HEK293 (cell line): ENCODE measurements around the gene NKD2.

Experiments
- CTCF ChIA-PET: fragments of 350-600 bp; formaldehyde crosslinking; extraction: SDS; loops from one replicate; lab custom pipeline; 2021; ENCODE audit warnings: antibody characterized with exemption; lab: Yijun Ruan, JAX
- POLR2A ChIA-PET: fragments of 300-600 bp; formaldehyde crosslinking; extraction: SDS; loops from one replicate; lab custom pipeline; 2020; ENCODE audit warnings: antibody characterized with exemption, inconsistent platforms; lab: Yijun Ruan, JAX
- H3K27ac ChIP-seq: fragments of 200-500 bp; sonication (Bioruptor generic); 2 replicates; pipeline ENCODE4 v1.5.1; 2014; ENCODE audit warnings: low read depth, low read length, control low read depth, inconsistent platforms; ENCODE audit errors: extremely low read depth
- H3K36me3 ChIP-seq, 2 experiments: fragments of 200-500 bp in 1 of 2; sonication (Bioruptor generic) in 1 of 2; 1 replicate in 1 of 2; 2 replicates in 1 of 2; pipeline ENCODE4 v1.5.1; 2014 to 2017; ENCODE audit warnings: inconsistent platforms in 2 of 2, low read length in 2 of 2; ENCODE audit not compliant: control insufficient read depth in 2 of 2, insufficient read depth in 1 of 2
- H3K4me1 ChIP-seq: fragments of 200-500 bp; sonication (Bioruptor generic); 2 replicates; pipeline ENCODE4 v1.5.1; 2014; ENCODE audit warnings: mild to moderate bottlenecking, low read length, inconsistent platforms; ENCODE audit not compliant: control insufficient read depth, insufficient read depth
- H3K4me3 ChIP-seq: 2 replicates; pipeline ENCODE4 v1.5.1; 2011; ENCODE audit warnings: low read depth, mild to moderate bottlenecking, control low read depth, low read length, moderate library complexity
- H3K9me3 ChIP-seq: fragments of 200-500 bp; sonication (Bioruptor generic); 2 replicates; pipeline ENCODE4 v1.5.1; 2014; ENCODE audit warnings: low read depth, low read length, inconsistent platforms; ENCODE audit not compliant: control insufficient read depth, insufficient read depth
- INSM2 ChIP-seq: fragments of 450-650 bp; formaldehyde crosslinking; IDR thresholded peaks from 2 replicates; pipeline ENCODE4 v1.5.1; 2016; ENCODE audit warnings: missing biosample characterization, missing genetic modification characterization
- MEIS1 ChIP-seq: sonication (generic); formaldehyde crosslinking; IDR thresholded peaks from 2 replicates; pipeline ENCODE4 v1.8.1; 2022; ENCODE audit warnings: missing genetic modification reagents, mild to moderate bottlenecking, borderline replicate concordance
- PATZ1 ChIP-seq: fragments of 450-650 bp; formaldehyde crosslinking; IDR thresholded peaks from 2 replicates; pipeline ENCODE4 v1.5.1; 2016; ENCODE audit warnings: missing biosample characterization, missing genetic modification characterization
- REPIN1 ChIP-seq: fragments of 450-650 bp; formaldehyde crosslinking; IDR thresholded peaks from 2 replicates; pipeline ENCODE4 v1.5.1; 2017; ENCODE audit warnings: missing biosample characterization, missing genetic modification characterization, low read depth
- REST ChIP-seq: fragments of 450-650 bp; formaldehyde crosslinking; IDR thresholded peaks from 2 replicates; pipeline ENCODE4 v1.5.1; 2016; ENCODE audit warnings: missing biosample characterization, missing genetic modification characterization
- SP2 ChIP-seq: fragments of 450-650 bp; formaldehyde crosslinking; IDR thresholded peaks from 2 replicates; pipeline ENCODE4 v1.5.1; 2016; ENCODE audit warnings: missing biosample characterization, missing genetic modification characterization
- ZBTB20 ChIP-seq: fragments of 450-650 bp; formaldehyde crosslinking; IDR thresholded peaks from 2 replicates; pipeline ENCODE4 v1.5.1; 2016; ENCODE audit warnings: missing biosample characterization, missing genetic modification characterization
- ZBTB8A ChIP-seq: fragments of 450-650 bp; formaldehyde crosslinking; IDR thresholded peaks from 2 replicates; pipeline ENCODE4 v1.5.1; 2016; ENCODE audit warnings: missing biosample characterization, missing genetic modification characterization
- ZFP41 ChIP-seq: fragments of 450-650 bp; formaldehyde crosslinking; IDR thresholded peaks from 2 replicates; pipeline ENCODE4 v1.5.1; 2016; ENCODE audit warnings: missing biosample characterization, missing genetic modification characterization, borderline replicate concordance
- ZNF157 ChIP-seq: fragments of 450-650 bp; formaldehyde crosslinking; IDR thresholded peaks from 2 replicates; pipeline ENCODE4 v1.5.1; 2016; ENCODE audit warnings: missing biosample characterization, missing genetic modification characterization
- ZNF214 ChIP-seq: fragments of 450-650 bp; formaldehyde crosslinking; IDR thresholded peaks from 2 replicates; pipeline ENCODE4 v1.5.1; 2017; ENCODE audit warnings: missing biosample characterization, mild to moderate bottlenecking, missing genetic modification characterization, borderline replicate concordance
- ZNF350 ChIP-seq: fragments of 450-650 bp; formaldehyde crosslinking; IDR thresholded peaks from 2 replicates; pipeline ENCODE4 v1.5.0; 2017; ENCODE audit warnings: missing biosample characterization, mild to moderate bottlenecking, missing genetic modification characterization
- ZNF37A ChIP-seq: fragments of 450-650 bp; IDR thresholded peaks from 2 replicates; pipeline ENCODE4 v1.5.1; 2018; ENCODE audit warnings: missing biosample characterization, missing genetic modification characterization
- ZNF433 ChIP-seq: fragments of 450-650 bp; formaldehyde crosslinking; IDR thresholded peaks from 2 replicates; pipeline ENCODE4 v1.5.1; 2016; ENCODE audit warnings: missing biosample characterization, missing genetic modification characterization, low read depth
- ZNF473 ChIP-seq: fragments of 450-650 bp; formaldehyde crosslinking; IDR thresholded peaks from 2 replicates; pipeline ENCODE4 v1.5.1; 2017; ENCODE audit warnings: missing biosample characterization, missing genetic modification characterization
- ZNF548 ChIP-seq: fragments of 450-650 bp; formaldehyde crosslinking; IDR thresholded peaks from 2 replicates; pipeline ENCODE4 v1.5.1; 2016; ENCODE audit warnings: missing biosample characterization, missing genetic modification characterization
- ZNF558 ChIP-seq: fragments of 450-650 bp; formaldehyde crosslinking; IDR thresholded peaks from 2 replicates; pipeline ENCODE4 v1.5.1; 2016; ENCODE audit warnings: missing biosample characterization, missing genetic modification characterization
- ZNF560 ChIP-seq: fragments of 450-650 bp; formaldehyde crosslinking; IDR thresholded peaks from 2 replicates; pipeline ENCODE4 v1.5.1; 2017; ENCODE audit warnings: missing biosample characterization, missing genetic modification characterization, borderline replicate concordance
- ZNF596 ChIP-seq: fragments of 450-650 bp; IDR thresholded peaks from 2 replicates; pipeline ENCODE4 v1.5.0; 2018; ENCODE audit warnings: missing biosample characterization, mild to moderate bottlenecking, missing genetic modification characterization, moderate library complexity
- ZNF621 ChIP-seq: fragments of 450-650 bp; formaldehyde crosslinking; IDR thresholded peaks from 2 replicates; pipeline ENCODE4 v1.5.1; 2017; ENCODE audit warnings: missing biosample characterization, missing genetic modification characterization
- ZNF654 ChIP-seq: fragments of 450-650 bp; formaldehyde crosslinking; IDR thresholded peaks from 2 replicates; pipeline ENCODE4 v1.5.1; 2016; ENCODE audit warnings: low read depth, missing biosample characterization, missing genetic modification characterization
- ZNF670 ChIP-seq: fragments of 450-650 bp; formaldehyde crosslinking; IDR thresholded peaks from 2 replicates; pipeline ENCODE4 v1.5.1; 2016; ENCODE audit warnings: missing biosample characterization, missing genetic modification characterization, low read depth
- ZNF704 ChIP-seq: fragments of 450-650 bp; formaldehyde crosslinking; IDR thresholded peaks from 2 replicates; pipeline ENCODE4 v1.5.1; 2016; ENCODE audit warnings: missing biosample characterization, missing genetic modification characterization
- ZNF707 ChIP-seq: fragments of 450-650 bp; formaldehyde crosslinking; IDR thresholded peaks from 2 replicates; pipeline ENCODE4 v1.5.1; 2016; ENCODE audit warnings: missing biosample characterization, missing genetic modification characterization
- ZNF76 ChIP-seq: fragments of 450-650 bp; formaldehyde crosslinking; IDR thresholded peaks from 2 replicates; pipeline ENCODE4; 2016; ENCODE audit warnings: low read depth, missing biosample characterization, missing genetic modification characterization, borderline replicate concordance
- ZNF776 ChIP-seq: fragments of 450-650 bp; formaldehyde crosslinking; IDR thresholded peaks from 2 replicates; pipeline ENCODE4 v1.5.0; 2017; ENCODE audit warnings: missing biosample characterization, missing genetic modification characterization, borderline replicate concordance
- ZNF785 ChIP-seq: fragments of 450-650 bp; formaldehyde crosslinking; IDR thresholded peaks from 2 replicates; pipeline ENCODE4 v1.5.1; 2016; ENCODE audit warnings: missing biosample characterization, missing genetic modification characterization
- ZNF830 ChIP-seq: fragments of 450-650 bp; IDR thresholded peaks from 2 replicates; pipeline ENCODE4 v1.5.0; 2018; ENCODE audit warnings: missing biosample characterization, missing genetic modification characterization, low read depth, mild to moderate bottlenecking, moderate library complexity
- TF ChIP-seq, protein P1 (sequence below): fragments of 450-650 bp; formaldehyde crosslinking; IDR thresholded peaks from 2 replicates; pipeline ENCODE4 v1.5.1; 2016; ENCODE audit warnings: missing biosample characterization, missing genetic modification characterization

NKD2 gene

GRCh38 chr5:1032011-1032410 lies 23.4 kb downstream of the NKD2 start:
- TF ChIP-seq ZNF350 (tag by site-specific recombination) (no peak), ZNF473 (tag by site-specific recombination) (no peak), ZNF37A (tag by site-specific recombination) (no peak), ZNF704 (tag by site-specific recombination) (no peak), ZFP41 (tag by site-specific recombination) (no peak), ZBTB8A (tag by site-specific recombination) (no peak), SP2 (no peak), ZNF214 (no peak), ZNF830 (tag by site-specific recombination) (no peak), ZNF548 (no peak), ZNF621 (tag by site-specific recombination) (no peak), ZNF433 (no peak), REPIN1 (no peak), ZNF596 (tag by site-specific recombination) (no peak), ZNF707 (no peak), MEIS1 (CRISPR knock-in tag) (no peak), ZNF560 (no peak), ZBTB20 (no peak), ZNF670 (no peak)
- TF ChIP-seq, protein P1, sequence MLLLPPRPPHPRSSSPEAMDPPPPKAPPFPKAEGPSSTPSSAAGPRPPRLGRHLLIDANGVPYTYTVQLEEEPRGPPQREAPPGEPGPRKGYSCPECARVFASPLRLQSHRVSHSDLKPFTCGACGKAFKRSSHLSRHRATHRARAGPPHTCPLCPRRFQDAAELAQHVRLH, result no peak

DNA sequence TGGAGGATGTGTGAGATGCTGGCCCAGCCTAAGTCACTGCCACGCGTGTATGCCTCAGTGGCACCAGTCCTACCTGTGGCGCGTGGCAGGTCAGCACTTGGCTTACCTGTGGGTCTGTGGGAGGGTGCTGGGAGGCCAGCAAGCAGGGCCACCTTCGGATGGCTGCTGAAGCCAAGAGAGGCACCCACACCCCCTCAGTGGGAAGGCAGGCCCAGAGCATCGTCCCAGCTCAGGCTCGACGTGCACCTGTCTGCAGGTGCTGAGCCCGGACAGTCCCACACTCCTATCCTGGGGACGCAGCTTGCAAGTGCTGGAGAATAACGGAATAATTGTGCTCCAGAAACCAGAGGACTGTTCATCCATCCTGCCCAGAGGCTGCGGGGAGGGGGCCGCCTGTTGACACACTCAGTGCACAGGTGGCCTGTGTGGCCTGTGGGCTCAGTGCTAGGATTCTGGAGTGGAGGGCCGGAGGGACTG lies 24.0 kb downstream of the NKD2 start:
- ChIA-PET POLR2A (interaction anchor here (0.8 kb wide), 1 partner anchor 12 kb away, joined by 3 read pairs; no protein-coding TSS in a partner anchor), CTCF (interaction anchor here (1.4 kb wide), 1 partner anchor 13 kb away, joined by 3 read pairs; no protein-coding TSS in a partner anchor)
- no peak overlapping the region for H3K4me3 ChIP-seq
- no peak for TF ChIP-seq ZNF76 (tag by site-specific recombination)
- TF ChIP-seq ZNF558 (tag by site-specific recombination), result no peak
- no peak for TF ChIP-seq PATZ1 (tag by site-specific recombination)
- no peak for TF ChIP-seq ZNF776 (tag by site-specific recombination)
- TF ChIP-seq ZNF785, result no peak
- no peak for TF ChIP-seq ZNF157 (tag by site-specific recombination)
- no peak for TF ChIP-seq ZNF654 (tag by site-specific recombination)
- no peak for TF ChIP-seq REST
- TF ChIP-seq INSM2 (tag by site-specific recombination), result no peak
- no peak overlapping the region for H3K27ac ChIP-seq
- H3K36me3 ChIP-seq, result peaks cover 0 to 14% of the 10 kb centered on the region in 2 experiments; a peak in 1 of 3 replicates
- no peaks in the 10 kb centered on the region for H3K4me1 ChIP-seq
- H3K9me3 ChIP-seq, result no peaks in the 10 kb centered on the region

More at GRCh38 chr5:1032011-1032410, 23.4 kb downstream of the NKD2 start:
- Histone ChIP-seq H3K36me3 (peaks cover 0 to 12% of the 10 kb centered on the region in 2 experiments; a peak in 1 of 3 replicates), H3K27ac (no peak overlapping the region), H3K9me3 (no peaks in the 10 kb centered on the region), H3K4me1 (no peaks in the 10 kb centered on the region), H3K4me3 (no peak overlapping the region)
- CTCF ChIA-PET, result interaction anchor here (0.9 to 1.4 kb wide), 2 partner anchors 12 to 108 kb away, joined by 3 to 4 read pairs; no protein-coding TSS in a partner anchor
- POLR2A ChIA-PET, result interaction anchor here (0.8 kb wide), 1 partner anchor 12 kb away, joined by 3 read pairs; no protein-coding TSS in a partner anchor
